Spleen (tissue), 11 donors: Measurements from ENCODE around the gene HOTAIR. TPM values are rescaled to one million over a fixed set of nuclear protein-coding genes. Genes with fewer than 3 reads are reported as not detected.

ENCODE experiments used
- DNase-seq: peaks from one replicate; pipeline ENCODE4 v3.0.0-alpha.2; 2020
- H3K27ac ChIP-seq, 8 donors: fragments of 200-600 bp; sonication (generic) in 7 of 8; 1 replicate in 4 of 8; 2 replicates in 4 of 8; pipeline versions ENCODE4 v1.5.0 to v1.8.0; 2016 to 2021; ENCODE audit warnings: inconsistent platforms in 4 of 8, mild to moderate bottlenecking in 4 of 8, moderate library complexity in 1 of 8
- H3K27me3 ChIP-seq, 7 donors: fragments of 200-600 bp; sonication (generic) in 6 of 7; replicated peaks in 1 of 7; 1 replicate in 4 of 7; 2 replicates in 3 of 7; pipeline versions ENCODE4 v1.5.0 to v1.8.0; 2016 to 2021; ENCODE audit warnings: inconsistent platforms in 3 of 7, mild to moderate bottlenecking in 1 of 7
- H3K36me3 ChIP-seq, 6 donors: fragments of 200-600 bp; sonication (generic) in 5 of 6; 1 replicate in 4 of 6; 2 replicates in 2 of 6; pipeline versions ENCODE4 v1.5.0 to v1.8.0; 2016 to 2021; ENCODE audit warnings: inconsistent platforms in 2 of 6
- H3K4me1 ChIP-seq, 6 donors: fragments of 200-600 bp; sonication (generic) in 5 of 6; 1 replicate in 3 of 6; 2 replicates in 3 of 6; pipeline versions ENCODE4 v1.5.0 to v1.8.0; 2016 to 2021; ENCODE audit warnings: inconsistent platforms in 3 of 6
- H3K4me3 ChIP-seq, 8 donors: fragments of 200-600 bp; sonication (generic) in 7 of 8; 1 replicate in 4 of 8; 2 replicates in 4 of 8; pipeline versions ENCODE4 v1.5.0 to v1.8.0; 2016 to 2021; ENCODE audit warnings: inconsistent platforms in 4 of 8, mild to moderate bottlenecking in 4 of 8, moderate library complexity in 2 of 8
- H3K9me3 ChIP-seq, 8 donors: fragments of 200-600 bp; sonication (generic) in 7 of 8; 1 replicate in 4 of 8; 2 replicates in 4 of 8; pipeline versions ENCODE4 v1.5.0 to v1.8.0; 2016 to 2021; ENCODE audit warnings: inconsistent platforms in 4 of 8
- CTCF ChIP-seq, 11 experiments: fragments of 200-600 bp in 7 of 11; fragments of 450-650 bp in 4 of 11; sonication (generic) in 4 of 11; IDR thresholded peaks in 8 of 11; conservative IDR thresholded peaks in 3 of 11; 1 replicate in 7 of 11; 2 replicates in 4 of 11; pipeline versions ENCODE4 v1.4.0 to v1.8.0; 2016 to 2021; ENCODE audit warnings: antibody characterized with exemption in 11 of 11, inconsistent platforms in 4 of 11, mild to moderate bottlenecking in 1 of 11
- POLR2A ChIP-seq, 3 donors: fragments of 450-650 bp; IDR thresholded peaks; one replicate each; pipeline ENCODE4 v1.5.1; 2017; ENCODE audit warnings: antibody characterized with exemption in 3 of 3, mild to moderate bottlenecking in 1 of 3
- POLR2AphosphoS5 ChIP-seq, 3 donors: sonication (generic); formaldehyde crosslinking; IDR thresholded peaks; one replicate each; pipeline ENCODE4 v1.5.1; 2017; ENCODE audit warnings: antibody characterized with exemption in 3 of 3
- WGBS, 5 donors: extraction: QIAGEN DNeasy Blood & Tissue Kit in 3 of 5; methylation state at CpG; one replicate each; pipeline versions ENCODE4 v1.1.5 to v1.1.7; 2013 to 2018; 5-methylcytosine and 5-hydroxymethylcytosine counted together
- intact Hi-C: fragments of 100-400 bp; cut with DNase I; formaldehyde crosslinking; loops from one replicate; pipeline ENCODE4 v1.15.0; 2023; ENCODE audit warnings: low total_unique reads
- polyA plus RNA-seq, 3 donors: library from polyadenylated mRNA; stranded (reverse); fragments of 200-250 nt; gene quantifications; one replicate each; pipeline ENCODE4 v1.2.1, GENCODE V29; 2013
- total RNA-seq, 7 donors: library from RNA; depleted of rRNA in 3 of 7; stranded (reverse); fragments of >200 nt in 3 of 7; fragmentation: NEBNext Ultra II Directional in 4 of 7; extraction: Animal tissue kit (Norgen Biotek cat#: 25700) in 4 of 7; gene quantifications; one replicate each; pipeline versions ENCODE4 v1.1.0 to v1.2.1, GENCODE V29; 2016 to 2021
- donor health status: healthy with polysubstance abuse.
- donor health status: DM: no; HTN: no; CAD: no; lungs with moderate emphysema.
- donor health status: DM: no; HTN: no; CAD: no.
- donor health status: Bipolar disorder and iron deficiency.
- donor health status: healthy.
- donor health status: DM: no; HTN: no; CAD: no.
- donor health status: DM: yes; HTN: yes; CAD: no.

HOTAIR gene
- total and polyA plus RNA-seq, 10 donors = not detected

GRCh38 chr12:53937596-53938325 lies 37.0 kb downstream of the HOTAIR start:
- no peak overlapping the region for H3K27ac ChIP-seq
- TF ChIP-seq CTCF (IDR thresholded peaks at IDR 0.05 in 8 of 11, conservative IDR thresholded peaks at IDR 0.05 in 3 of 11) (no peak), POLR2AphosphoS5 (IDR thresholded peaks at IDR 0.05) (no peak), POLR2A (IDR thresholded peaks at IDR 0.05) (no peak)

GRCh38 chr12:53937099-53937498 lies 37.7 kb downstream of the HOTAIR start:
- no peak overlapping the region for H3K4me3 ChIP-seq

More at GRCh38 chr12:53937596-53938325, 37.0 kb downstream of the HOTAIR start:
- Histone ChIP-seq H3K4me3 (no peak overlapping the region), H3K27me3 (peaks cover 16 to 100% (median 93%) of the 10 kb centered on the region in 7 donors), H3K9me3 (peaks cover 0 to 3% (median 0%) of the 10 kb centered on the region in 8 donors), H3K4me1 (peaks cover 0 to 28% (median 14%) of the 10 kb centered on the region in 6 donors), H3K36me3 (no peaks in the 10 kb centered on the region)
- 17 to 26% (median 21%) methylated on average over 23 of the region's 23 CpGs for WGBS, 5 donors
- intact Hi-C loops = no loop called here
- DNase-seq = no peak

GRCh38 chr12:53935383-53936341 lies 39.1 kb downstream of the HOTAIR start:
- no peak overlapping the region for H3K4me3 ChIP-seq
- TF ChIP-seq CTCF (IDR thresholded peaks at IDR 0.05 in 8 of 11, conservative IDR thresholded peaks at IDR 0.05 in 3 of 11) (no peak), POLR2AphosphoS5 (IDR thresholded peaks at IDR 0.05) (no peak), POLR2A (IDR thresholded peaks at IDR 0.05) (no peak)
- peaks cover 0 to 28% (median 14%) of the 10 kb centered on the region in 6 donors for H3K4me1 ChIP-seq
- no peaks in the 10 kb centered on the region for H3K36me3 ChIP-seq
- no peak for DNase-seq
- H3K27me3 ChIP-seq = peaks cover 17 to 100% (median 93%) of the 10 kb centered on the region in 7 donors
- 6 to 10% (median 8%) methylated on average over 49 of the region's 49 CpGs for WGBS, 5 donors
- H3K27ac ChIP-seq = no peak overlapping the region
- intact Hi-C loops = no loop called here
- H3K9me3 ChIP-seq = peaks cover 0 to 3% (median 0%) of the 10 kb centered on the region in 8 donors

More at GRCh38 chr12:53937099-53937498, 37.7 kb downstream of the HOTAIR start:
- no peak overlapping the region for H3K27ac ChIP-seq
- H3K36me3 ChIP-seq = no peaks in the 10 kb centered on the region
- intact Hi-C loops = no loop called here
- no peak for DNase-seq
- TF ChIP-seq CTCF (IDR thresholded peaks at IDR 0.05 in 8 of 11, conservative IDR thresholded peaks at IDR 0.05 in 3 of 11) (no peak), POLR2AphosphoS5 (IDR thresholded peaks at IDR 0.05) (no peak)
- H3K27me3 ChIP-seq = peaks cover 16 to 100% (median 93%) of the 10 kb centered on the region in 7 donors
- 12 to 19% (median 16%) methylated on average over 12 of the region's 12 CpGs for WGBS, 5 donors
- H3K9me3 ChIP-seq = peaks cover 0 to 3% (median 0%) of the 10 kb centered on the region in 8 donors
- H3K4me1 ChIP-seq = peaks cover 0 to 28% (median 14%) of the 10 kb centered on the region in 6 donors
